HG02852 (cell line): ENCODE measurements around the gene ASB1.

ENCODE experiments used
- ATAC-seq: cut with Tn5 transposase; IDR thresholded peaks from one replicate; pipeline ENCODE4 v1.9.1; 2021; ENCODE audit warnings: mild to moderate bottlenecking, moderate library complexity; ENCODE audit not compliant: unreplicated experiment

The ASB1 gene

DNA sequence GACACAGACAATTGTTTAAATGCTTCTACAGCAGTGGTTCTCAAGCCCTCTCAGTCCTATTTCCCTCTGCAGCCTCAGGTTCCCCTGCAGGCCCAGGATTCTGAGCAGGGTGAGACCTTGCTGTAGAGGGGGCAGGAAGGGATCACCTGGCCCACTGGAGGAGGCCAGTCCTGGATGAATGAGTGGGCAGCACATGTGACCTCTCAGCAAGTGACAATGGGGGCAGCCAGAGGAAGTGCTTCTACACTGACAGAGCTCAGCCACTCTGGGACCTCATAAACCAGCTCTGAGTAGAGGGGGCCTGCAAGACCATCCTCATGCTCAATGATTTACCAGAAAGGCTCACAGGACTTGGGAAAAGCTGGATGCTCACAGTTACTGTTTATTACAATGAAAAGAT is 63.2 kb downstream of the ASB1 start:
- ATAC-seq, result no peak

GRCh38 chr2:238492840-238493239 is 66.1 kb downstream of the ASB1 start:
- no peak for ATAC-seq

- ATAC-seq, result no peak
These were observed 66.7 kb downstream of the ASB1 start for GRCh38 chr2:238493411-238493810.

- peak; percentile 80 for ATAC-seq
These were observed 67.3 kb downstream of the ASB1 start for GRCh38 chr2:238493880-238494572.

DNA sequence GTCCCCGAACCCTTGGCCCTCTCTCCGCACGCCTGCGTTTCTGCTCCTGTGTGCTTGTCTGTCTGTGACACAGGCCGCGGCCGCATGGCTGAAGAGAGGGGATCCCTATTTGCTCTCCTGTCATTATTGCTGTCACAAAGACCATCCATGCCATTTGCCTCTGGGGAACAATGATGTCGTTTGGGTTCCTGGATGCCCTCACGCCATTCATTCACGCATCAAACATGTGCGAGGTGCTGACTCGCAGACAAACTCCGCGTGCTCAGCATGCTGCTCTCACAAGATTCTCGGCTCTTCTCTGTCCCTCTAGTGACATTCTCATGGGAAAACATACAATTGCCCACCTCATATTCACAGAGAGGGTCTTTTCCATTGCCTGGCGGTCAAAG is 67.8 kb downstream of the ASB1 start:
- ATAC-seq, result no peak

DNA sequence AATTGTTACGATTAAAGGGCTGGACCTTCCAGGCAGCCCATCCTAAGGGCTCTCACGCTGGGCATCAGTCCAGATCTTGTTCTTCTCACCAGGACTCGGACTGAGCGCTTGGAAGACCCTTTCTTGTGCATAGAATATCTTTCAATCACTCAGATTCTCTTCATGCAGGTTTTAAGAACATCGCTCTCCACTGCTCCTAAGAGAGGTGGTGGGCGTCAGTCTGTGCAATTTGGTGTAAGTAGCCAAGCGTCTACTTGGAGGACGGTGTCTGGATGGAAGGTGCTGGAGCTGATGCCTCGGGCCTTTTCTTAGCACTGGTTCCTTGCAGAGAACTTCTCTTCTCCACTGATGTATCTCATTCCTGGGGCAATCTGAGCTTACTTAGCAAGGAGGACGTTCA is 68.7 kb downstream of the ASB1 start:
- ATAC-seq, result no peak

- no peak for ATAC-seq
These were observed 70.3 kb downstream of the ASB1 start for GRCh38 chr2:238496756-238497609.

GRCh38 chr2:238497610-238498005 is 70.9 kb downstream of the ASB1 start:
- ATAC-seq, result no peak

DNA sequence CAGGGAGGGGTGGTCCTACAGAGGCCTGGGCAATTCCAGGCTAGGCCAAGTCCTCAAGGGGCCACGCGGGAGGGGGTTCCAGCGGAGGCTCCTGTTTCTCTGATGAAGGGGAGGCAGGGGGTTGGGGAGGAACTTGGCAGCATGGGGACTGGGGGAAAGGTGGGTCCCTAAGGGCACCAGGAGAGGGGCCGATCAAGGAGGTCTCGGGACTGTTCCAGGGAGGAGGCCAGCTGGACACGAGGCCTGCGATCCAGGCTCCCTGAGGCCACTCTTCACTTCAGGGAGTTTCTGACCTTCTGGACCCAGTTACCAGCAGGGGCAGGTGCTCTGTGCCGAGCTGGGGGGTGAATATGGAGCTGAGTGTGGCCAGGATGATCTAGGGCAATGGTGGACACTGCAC is 71.5 kb downstream of the ASB1 start:
- ATAC-seq, result no peak

- ATAC-seq, result no peak
These were observed 72.1 kb downstream of the ASB1 start for GRCh38 chr2:238498691-238499295.

DNA sequence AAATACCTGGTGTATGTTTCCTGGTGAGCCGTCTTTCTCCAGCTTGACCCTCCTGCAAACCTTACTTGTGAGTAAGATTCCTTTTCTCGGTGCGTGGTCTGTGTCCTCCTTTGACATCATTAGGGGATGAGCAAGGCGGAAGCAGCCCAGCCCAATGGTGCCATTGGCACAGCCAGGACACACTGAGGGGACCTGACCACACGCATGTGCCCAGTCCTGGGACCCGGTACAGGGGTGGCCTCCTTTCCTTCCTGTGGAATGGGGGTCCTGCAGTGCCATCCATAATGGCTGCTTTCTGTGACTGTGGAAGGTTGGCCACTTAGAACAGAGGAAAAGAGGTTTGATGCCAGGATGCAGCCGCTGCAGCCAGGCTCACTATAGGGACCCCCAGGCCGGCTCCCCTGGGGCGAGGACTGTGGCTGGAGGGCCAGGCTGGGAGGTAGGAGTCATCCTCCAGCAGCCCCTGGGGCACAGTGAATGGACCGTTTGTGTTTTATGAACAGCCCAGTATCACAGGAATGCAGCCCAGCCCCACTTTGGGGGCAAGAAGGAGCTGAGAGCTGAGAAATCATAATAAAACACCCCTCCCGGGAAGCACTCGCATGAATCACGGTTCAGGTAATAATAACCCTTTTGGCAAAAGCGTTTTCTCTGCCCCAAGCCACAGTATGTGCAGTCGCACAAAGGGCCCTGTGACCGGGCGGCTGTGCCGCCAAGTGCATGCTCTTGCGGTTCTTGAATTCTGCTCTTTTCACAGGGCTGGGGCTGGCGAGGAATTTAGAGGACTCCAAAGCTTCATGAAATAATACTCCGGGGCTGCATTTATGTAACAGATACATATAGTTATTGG is 73.2 kb downstream of the ASB1 start:
- no peak for ATAC-seq

- ATAC-seq, result no peak
These were observed 74.6 kb downstream of the ASB1 start for GRCh38 chr2:238501311-238501710.
